Measurements from ENCODE around the gene APOL1.

- no peak for TF ChIP-seq CTCF (IDR thresholded peaks at IDR 0.05; ENCODE audit: low read depth, low read length, missing input control)
- TF ChIP-seq SP1 (IDR thresholded peaks at IDR 0.05), result no peak
- TF ChIP-seq EGR1 (IDR thresholded peaks at IDR 0.05; ENCODE audit: low read depth in 2 of 2), result no peak
- no peak for TF ChIP-seq ATF3 (IDR thresholded peaks at IDR 0.05)
- TF ChIP-seq GABPA (IDR thresholded peaks at IDR 0.05 in 1 of 2, conservative IDR thresholded peaks at IDR 0.05 in 1 of 2), result no peak
- TF ChIP-seq TAF1 (conservative IDR thresholded peaks at IDR 0.05), result no peak
- no peak for TF ChIP-seq ZBTB33 (IDR thresholded peaks at IDR 0.05)
- no peak for TF ChIP-seq YY1 (IDR thresholded peaks at IDR 0.05)
- TF ChIP-seq JUND (IDR thresholded peaks at IDR 0.05), result no peak
- TF ChIP-seq RAD21 (IDR thresholded peaks at IDR 0.05), result no peak
- TF ChIP-seq REST (IDR thresholded peaks at IDR 0.05), result no peak
- no peak for TF ChIP-seq MAX (IDR thresholded peaks at IDR 0.05)
- no peak for TF ChIP-seq FOXA1 (IDR thresholded peaks at IDR 0.05)
- TF ChIP-seq NR2F2 (IDR thresholded peaks at IDR 0.05), result no peak
Measured at GRCh38 chr22:36298118-36298517, 45.2 kb downstream of the APOL1 start.
